ENCODE results near the gene SEC14L2. TPM values are rescaled to one million over a fixed set of nuclear protein-coding genes. Genes with fewer than 3 reads are reported as not detected.

The SEC14L2 gene
- total and polyA plus RNA-seq, 4 donors: 6.5 to 110 (median 49.6) TPM

- no peaks in the 10 kb centered on the region for H3K9me3 ChIP-seq (ENCODE audit: control insufficient read depth in 4 of 4, low read length in 3 of 4)
- peaks cover 4 to 28% (median 18%) of the 10 kb centered on the region in 4 donors for H3K4me1 ChIP-seq (ENCODE audit: control insufficient read depth in 4 of 4, insufficient read depth in 4 of 4, low read length in 3 of 4)
- TF ChIP-seq EGR1 (IDR thresholded peaks at IDR 0.05; ENCODE audit: low read depth in 2 of 2): no peak
- no peak for TF ChIP-seq REST (IDR thresholded peaks at IDR 0.05)
- TF ChIP-seq HNF4G (IDR thresholded peaks at IDR 0.05): no peak
- no peak for DNase-seq (ENCODE audit: low spot score)
- H3K36me3 ChIP-seq (ENCODE audit: control insufficient read depth in 4 of 4, insufficient read depth in 3 of 4, low read depth in 1 of 4, low read length in 3 of 4): peaks cover 0 to 2% (median 0%) of the 10 kb centered on the region in 4 donors
- no peak overlapping the region for H3K9ac ChIP-seq (ENCODE audit: low read depth in 1 of 2, low read length in 2 of 2)
- WGBS: 93% methylated on average over 3 of the region's 3 CpGs
- no peaks in the 10 kb centered on the region for H3K27me3 ChIP-seq (ENCODE audit: control insufficient read depth in 4 of 4, insufficient read depth in 4 of 4, low read length in 3 of 4)
- H3K27ac ChIP-seq (ENCODE audit: low read depth in 1 of 2, low read length in 2 of 2): no peak overlapping the region
- no peak overlapping the region for H3K4me3 ChIP-seq (ENCODE audit: low read depth in 1 of 3, low read length in 3 of 3)
These were observed 36.4 kb downstream of the SEC14L2 start for GRCh38 chr22:30433227-30433626.

- no peak overlapping the region for H3K27ac ChIP-seq (ENCODE audit: low read depth in 1 of 2, low read length in 2 of 2)
- TF ChIP-seq MAX (IDR thresholded peaks at IDR 0.05) (no peak), RAD21 (IDR thresholded peaks at IDR 0.05) (no peak), YY1 (IDR thresholded peaks at IDR 0.05) (no peak), HNF4G (IDR thresholded peaks at IDR 0.05) (no peak), TAF1 (conservative IDR thresholded peaks at IDR 0.05) (no peak), SP1 (IDR thresholded peaks at IDR 0.05) (no peak), FOXA1 (IDR thresholded peaks at IDR 0.05) (no peak), ZBTB33 (IDR thresholded peaks at IDR 0.05) (no peak), NR2F2 (IDR thresholded peaks at IDR 0.05) (no peak), REST (IDR thresholded peaks at IDR 0.05) (no peak), ATF3 (IDR thresholded peaks at IDR 0.05) (no peak), HNF4A (conservative IDR thresholded peaks at IDR 0.05) (no peak)
- no peaks in the 10 kb centered on the region for H3K27me3 ChIP-seq (ENCODE audit: control insufficient read depth in 4 of 4, insufficient read depth in 4 of 4, low read length in 3 of 4)
- peaks cover 4 to 28% (median 18%) of the 10 kb centered on the region in 4 donors for H3K4me1 ChIP-seq (ENCODE audit: control insufficient read depth in 4 of 4, insufficient read depth in 4 of 4, low read length in 3 of 4)
- no peak overlapping the region for H3K4me3 ChIP-seq (ENCODE audit: low read depth in 1 of 3, low read length in 3 of 3)
- H3K36me3 ChIP-seq (ENCODE audit: control insufficient read depth in 4 of 4, insufficient read depth in 3 of 4, low read depth in 1 of 4, low read length in 3 of 4): no peaks in the 10 kb centered on the region
- 96% methylated on average over 1 of the region's 1 CpG for WGBS
- H3K9me3 ChIP-seq (ENCODE audit: control insufficient read depth in 4 of 4, low read length in 3 of 4): no peaks in the 10 kb centered on the region
- no peak for DNase-seq (ENCODE audit: low spot score)
- H3K9ac ChIP-seq (ENCODE audit: low read depth in 1 of 2, low read length in 2 of 2): no peak overlapping the region
These were observed 37.0 kb downstream of the SEC14L2 start for GRCh38 chr22:30433773-30434172.
